GM12864 (cell line): Measurements from ENCODE around the gene RASL10A.

ENCODE experiments used
- DNase-seq: peaks from one replicate; pipeline ENCODE4 v3.0.0-alpha.2; 2011; ENCODE audit warnings: low read depth
- H3K4me3 ChIP-seq: 2 replicates; pipeline ENCODE4 v1.5.1; 2011; ENCODE audit warnings: mild to moderate bottlenecking, low read depth, low read length, control low read depth
- CTCF ChIP-seq: IDR thresholded peaks from 2 replicates; pipeline ENCODE4 v1.5.1; 2011; ENCODE audit warnings: low read depth, mild to moderate bottlenecking, moderate library complexity, low read length, control low read depth, inconsistent platforms; ENCODE audit errors: missing control alignments

The RASL10A gene

GRCh38 chr22:29265305-29265704 is 50.2 kb downstream of the RASL10A start:
- TF ChIP-seq CTCF = no peak
- H3K4me3 ChIP-seq = no peak overlapping the region
- DNase-seq = no peak

DNA sequence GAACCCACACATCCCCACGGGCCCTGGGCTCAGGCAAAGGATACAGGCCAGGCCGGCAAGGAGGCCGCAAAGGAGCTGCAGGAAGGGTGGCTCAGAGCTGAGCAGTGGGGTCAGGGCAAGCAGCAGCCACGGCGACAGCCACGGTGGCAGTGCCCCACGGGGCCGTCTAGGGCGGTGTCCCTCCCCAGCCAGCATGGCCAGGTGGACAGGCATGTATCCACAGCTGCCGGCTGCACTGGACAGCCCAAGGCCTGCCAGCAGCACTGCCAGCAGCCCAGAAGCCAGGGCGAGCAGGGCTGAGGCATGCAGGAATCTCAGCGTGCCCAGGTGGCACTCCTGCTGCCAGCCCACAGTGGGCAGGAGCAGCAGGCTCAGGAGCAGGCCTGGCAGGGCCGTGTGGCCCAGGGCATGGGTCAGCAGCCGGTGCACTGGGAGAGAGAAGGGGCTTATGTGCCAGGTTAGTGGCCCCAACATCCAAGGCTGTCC is 51.7 kb downstream of the RASL10A start:
- no peak for TF ChIP-seq CTCF
- no peak overlapping the region for H3K4me3 ChIP-seq
- no peak for DNase-seq
